Epithelial cell of proximal tubule (primary cell): ENCODE measurements around the gene HDAC9. TPM values are rescaled to one million over a fixed set of nuclear protein-coding genes. Genes with fewer than 3 reads are reported as not detected.

Experiments used
- DNase-seq: peaks from one replicate; pipeline ENCODE4 v3.0.0-alpha.2; 2011; ENCODE audit warnings: low read depth
- H3K4me3 ChIP-seq: 2 replicates; pipeline ENCODE4 v1.5.1; 2011; ENCODE audit warnings: low read depth, mild to moderate bottlenecking, low read length
- total RNA-seq: library from RNA; depleted of rRNA; stranded (reverse); fragments of >200 nt; gene quantifications from 2 replicates; pipeline ENCODE4 v1.2.3, GENCODE V29; 2015
- TF ChIP-seq, protein P1 (sequence below): conservative IDR thresholded peaks from 2 replicates; pipeline ENCODE4 v1.5.1; 2012; ENCODE audit warnings: low read depth, mild to moderate bottlenecking, low read length

Gene HDAC9
- total RNA-seq, 1 donor from 2014 or later, result 35.5 TPM

DNA sequence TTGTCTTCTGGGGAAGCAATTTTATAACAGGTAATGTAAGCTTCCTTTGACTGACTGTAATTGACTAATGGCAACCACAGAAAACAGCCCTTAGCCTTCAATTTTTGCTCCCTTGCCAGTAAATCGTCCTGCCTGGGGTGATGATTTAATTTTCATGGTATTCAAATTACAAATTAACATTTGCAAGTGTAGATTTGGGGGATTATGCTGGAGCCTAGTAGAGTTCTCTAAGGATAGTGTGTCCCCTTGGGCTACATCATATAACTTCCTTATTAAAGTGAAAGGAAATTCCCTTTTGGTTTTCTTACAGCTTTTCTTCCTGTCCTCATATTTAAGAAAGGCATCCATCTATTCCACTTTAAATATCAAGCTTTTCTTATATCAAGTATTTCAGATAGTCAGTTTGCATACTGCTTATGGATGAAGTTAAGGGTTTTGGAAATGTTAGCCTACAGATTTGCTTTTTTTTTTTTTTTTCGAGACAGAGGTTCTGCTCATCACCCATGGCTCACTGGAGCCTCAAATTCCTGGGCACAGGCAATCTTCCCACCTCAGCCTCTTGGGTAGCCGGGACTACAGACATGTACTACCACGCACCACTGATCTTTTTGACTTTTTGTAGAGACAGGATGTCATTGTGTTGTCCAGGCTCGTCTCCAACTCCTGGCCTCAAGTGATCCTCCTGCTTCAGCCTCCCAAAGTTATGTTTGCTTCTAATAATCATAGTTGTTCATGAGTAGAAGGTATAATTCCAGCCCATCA lies 35.9 kb upstream of the HDAC9 start:
- DNase-seq, result no peak
- peak overlapping the region; percentile 9 for H3K4me3 ChIP-seq
- TF ChIP-seq, protein P1, sequence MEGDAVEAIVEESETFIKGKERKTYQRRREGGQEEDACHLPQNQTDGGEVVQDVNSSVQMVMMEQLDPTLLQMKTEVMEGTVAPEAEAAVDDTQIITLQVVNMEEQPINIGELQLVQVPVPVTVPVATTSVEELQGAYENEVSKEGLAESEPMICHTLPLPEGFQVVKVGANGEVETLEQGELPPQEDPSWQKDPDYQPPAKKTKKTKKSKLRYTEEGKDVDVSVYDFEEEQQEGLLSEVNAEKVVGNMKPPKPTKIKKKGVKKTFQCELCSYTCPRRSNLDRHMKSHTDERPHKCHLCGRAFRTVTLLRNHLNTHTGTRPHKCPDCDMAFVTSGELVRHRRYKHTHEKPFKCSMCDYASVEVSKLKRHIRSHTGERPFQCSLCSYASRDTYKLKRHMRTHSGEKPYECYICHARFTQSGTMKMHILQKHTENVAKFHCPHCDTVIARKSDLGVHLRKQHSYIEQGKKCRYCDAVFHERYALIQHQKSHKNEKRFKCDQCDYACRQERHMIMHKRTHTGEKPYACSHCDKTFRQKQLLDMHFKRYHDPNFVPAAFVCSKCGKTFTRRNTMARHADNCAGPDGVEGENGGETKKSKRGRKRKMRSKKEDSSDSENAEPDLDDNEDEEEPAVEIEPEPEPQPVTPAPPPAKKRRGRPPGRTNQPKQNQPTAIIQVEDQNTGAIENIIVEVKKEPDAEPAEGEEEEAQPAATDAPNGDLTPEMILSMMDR, result no peak

DNA sequence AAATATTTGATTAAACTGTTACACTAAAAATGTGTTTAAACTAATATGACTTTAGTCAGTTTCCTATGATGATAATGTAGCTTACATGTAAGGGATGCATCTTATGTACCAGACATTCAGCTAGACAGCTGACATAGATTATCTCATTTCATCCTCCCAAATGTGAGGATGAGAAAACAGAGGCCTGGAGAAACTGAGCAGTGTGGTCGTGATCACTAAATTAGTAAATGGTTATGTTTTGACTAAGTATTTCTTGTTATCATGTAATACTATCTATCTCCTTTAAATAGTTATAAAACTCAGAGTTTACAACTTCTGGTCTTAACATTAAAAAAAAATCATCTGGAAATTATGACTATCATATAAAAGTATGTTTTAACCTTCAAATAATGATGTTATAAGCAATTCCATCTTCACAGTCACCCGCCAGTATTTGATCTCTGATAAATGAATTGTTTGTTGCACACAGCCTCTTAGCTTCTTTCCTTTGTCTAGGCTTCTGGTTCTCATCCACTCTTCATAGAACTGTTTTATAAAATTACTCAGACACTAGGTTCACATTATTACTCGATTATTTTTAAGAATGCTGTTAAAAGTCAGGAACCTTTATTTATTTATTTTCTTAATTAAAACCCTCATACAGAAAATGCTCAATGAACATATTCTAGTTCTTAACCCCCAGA lies 33.6 kb upstream of the HDAC9 start:
- no peak overlapping the region for H3K4me3 ChIP-seq
- TF ChIP-seq, protein P1, result no peak
- no peak for DNase-seq

DNA sequence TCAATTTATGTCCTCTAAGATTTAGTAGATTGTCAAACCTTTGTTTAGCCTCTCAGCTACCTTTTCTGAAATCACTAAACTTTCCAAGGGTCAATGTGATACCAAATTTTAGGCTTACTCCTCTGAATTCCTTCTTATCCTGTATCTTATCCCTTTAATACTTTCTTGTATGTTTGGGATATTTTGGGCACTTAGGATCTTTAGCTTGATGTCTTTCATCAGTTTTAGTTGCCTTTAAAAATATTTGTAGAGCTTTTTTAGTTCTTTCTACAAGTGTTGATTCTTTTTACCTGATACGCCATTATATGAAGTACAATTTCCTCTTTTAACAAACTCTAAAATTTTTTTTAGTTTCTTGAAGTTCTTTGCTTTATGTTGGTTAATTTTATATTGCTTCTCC lies 30.7 kb upstream of the HDAC9 start:
- no peak overlapping the region for H3K4me3 ChIP-seq
- TF ChIP-seq, protein P1, result no peak
- no peak for DNase-seq

DNA sequence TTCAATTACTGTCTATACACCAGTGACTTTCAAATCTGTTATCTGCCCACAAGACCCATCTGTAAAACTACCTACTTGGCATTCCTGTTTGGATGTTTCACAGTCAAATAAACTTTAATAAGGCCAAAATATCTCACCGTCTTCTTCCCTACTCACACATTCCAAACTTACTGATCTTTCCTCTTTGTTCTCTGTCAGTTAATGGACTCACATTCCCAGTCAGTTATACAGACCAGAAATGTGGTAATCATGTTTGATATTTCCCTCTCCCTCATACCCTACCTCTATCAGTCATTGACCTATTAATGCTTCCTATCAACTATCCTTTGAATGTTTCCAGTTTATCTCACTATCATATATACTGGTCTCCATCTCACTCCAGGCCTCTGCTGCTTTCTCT lies 28.5 kb upstream of the HDAC9 start:
- TF ChIP-seq, protein P1, result no peak
- DNase-seq, result no peak
- no peak overlapping the region for H3K4me3 ChIP-seq

DNA sequence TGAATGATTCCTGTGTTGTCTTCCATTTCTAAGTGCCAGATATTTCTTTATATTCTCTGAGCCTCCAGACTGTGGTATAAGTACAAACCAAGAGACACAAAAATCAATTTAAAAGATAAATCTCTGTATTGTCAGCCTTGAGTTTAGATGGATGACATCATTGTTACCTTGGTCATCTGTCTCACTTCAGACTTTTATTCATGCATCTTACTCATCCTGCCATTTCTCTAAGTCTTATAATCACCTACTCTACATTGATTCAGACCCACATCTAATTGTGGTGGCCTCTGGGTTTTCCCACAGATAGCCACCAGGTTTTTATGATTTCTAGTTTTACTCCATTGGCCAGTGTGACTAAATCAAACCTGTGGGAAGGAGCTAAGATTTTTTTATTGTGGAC lies 26.8 kb upstream of the HDAC9 start:
- TF ChIP-seq, protein P1, result no peak
- DNase-seq, result no peak
- no peak overlapping the region for H3K4me3 ChIP-seq

DNA sequence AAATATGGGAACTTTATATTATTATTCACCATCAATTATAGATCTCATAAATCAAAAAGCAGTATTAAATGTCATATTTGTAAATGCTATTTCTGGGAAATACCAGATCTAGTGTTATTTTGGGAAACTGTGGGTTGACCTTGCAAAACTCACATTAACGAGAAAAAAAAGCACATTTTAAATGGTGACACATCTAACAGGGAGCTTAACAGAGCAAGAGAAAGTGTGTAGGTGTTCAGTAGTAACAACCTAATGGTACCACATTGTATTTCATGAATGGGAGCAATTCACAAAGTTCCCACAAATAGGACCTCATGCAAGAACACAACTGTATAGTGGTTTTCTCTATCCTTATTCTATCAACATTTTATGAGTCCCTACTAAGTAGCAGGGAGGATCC lies 26.2 kb upstream of the HDAC9 start:
- TF ChIP-seq, protein P1, result no peak
- H3K4me3 ChIP-seq, result no peak overlapping the region
- DNase-seq, result no peak
